GM23248 (cell line): ENCODE measurements around the gene MAN2B2. TPM values are rescaled to one million over a fixed set of nuclear protein-coding genes. Genes with fewer than 3 reads are reported as not detected.

Experiments used
- DNase-seq: peaks from one replicate; pipeline ENCODE4 v3.0.0-alpha.2; 2015
- H2AFZ ChIP-seq: fragments of 200-600 bp; sonication (generic); 2 replicates; pipeline ENCODE4 v1.6.1; 2016; ENCODE audit warnings: antibody characterized with exemption
- H3F3A ChIP-seq: fragments of 200-600 bp; sonication (generic); 2 replicates; pipeline ENCODE4 v1.6.1; 2016; ENCODE audit warnings: mild to moderate bottlenecking, antibody characterized with exemption, mixed run types; ENCODE audit not compliant: insufficient read depth
- H3K27ac ChIP-seq: fragments of 200-600 bp; sonication (generic); 2 replicates; pipeline ENCODE4 v1.5.1; 2016; ENCODE audit warnings: mild to moderate bottlenecking
- H3K27me3 ChIP-seq: fragments of 200-600 bp; sonication (generic); replicated peaks from 2 replicates; pipeline ENCODE4 v1.6.1; 2016; ENCODE audit warnings: mild to moderate bottlenecking; ENCODE audit not compliant: insufficient read depth
- H3K36me3 ChIP-seq: fragments of 200-600 bp; sonication (generic); 2 replicates; pipeline ENCODE4 v1.6.1; 2016; ENCODE audit warnings: low read depth, mild to moderate bottlenecking
- H3K4me1 ChIP-seq: fragments of 200-600 bp; sonication (generic); 2 replicates; pipeline ENCODE4 v1.6.1; 2016; ENCODE audit warnings: mild to moderate bottlenecking; ENCODE audit not compliant: insufficient read depth
- H3K4me2 ChIP-seq: fragments of 200-600 bp; sonication (generic); one replicate; pipeline ENCODE4 v1.6.1; 2016; ENCODE audit warnings: mild to moderate bottlenecking; ENCODE audit not compliant: unreplicated experiment
- H3K4me3 ChIP-seq: fragments of 200-600 bp; sonication (generic); 2 replicates; pipeline ENCODE4 v1.5.1; 2016; ENCODE audit warnings: mild to moderate bottlenecking
- H3K79me2 ChIP-seq: fragments of 200-600 bp; sonication (generic); 2 replicates; pipeline ENCODE4 v1.6.1; 2016; ENCODE audit warnings: mild to moderate bottlenecking; ENCODE audit not compliant: insufficient read depth
- H3K9ac ChIP-seq: fragments of 200-600 bp; sonication (generic); 2 replicates; pipeline ENCODE4 v1.6.1; 2016; ENCODE audit warnings: mild to moderate bottlenecking
- H3K9me2 ChIP-seq: fragments of 200-600 bp; sonication (generic); 2 replicates; pipeline ENCODE4 v1.6.1; 2016; ENCODE audit warnings: mixed run types, mild to moderate bottlenecking, moderate library complexity; ENCODE audit not compliant: insufficient read depth
- H3K9me3 ChIP-seq: fragments of 200-600 bp; sonication (generic); one replicate; pipeline ENCODE4 v1.6.1; 2017; ENCODE audit warnings: low read depth
- H4K20me1 ChIP-seq: fragments of 200-600 bp; sonication (generic); 2 replicates; pipeline ENCODE4 v1.6.0; 2016; ENCODE audit not compliant: insufficient read depth
- EZH2 ChIP-seq: fragments of 200-600 bp; sonication (generic); IDR thresholded peaks from 2 replicates; pipeline ENCODE4 v1.6.1; 2018; ENCODE audit warnings: antibody characterized with exemption, mild to moderate bottlenecking; ENCODE audit not compliant: insufficient read depth, poor library complexity, severe bottlenecking
- EZH2phosphoT487 ChIP-seq: fragments of 200-600 bp; sonication (generic); IDR thresholded peaks from 2 replicates; pipeline ENCODE4 v1.6.1; 2018; ENCODE audit warnings: antibody characterized with exemption, moderate library complexity, mild to moderate bottlenecking, low read depth; ENCODE audit not compliant: insufficient read depth
- WGBS, 2 experiments: methylation state at CpG; one replicate each; pipeline ENCODE4 v1.1.6; 2015 to 2017; ENCODE audit warnings: low lambda C conversion rate in 2 of 2, low coverage in 1 of 2; ENCODE audit errors: missing lambda C conversion rate in 2 of 2; 5-methylcytosine and 5-hydroxymethylcytosine counted together
- in situ Hi-C: fragments of 300-500 bp; cut with MboI; formaldehyde crosslinking; loops from 2 replicates; pipeline ENCODE4 v1.15.0; 2020
- polyA plus RNA-seq: library from polyadenylated mRNA; unstranded; fragments of >200 nt; fragmentation: Nextera tagmentation; extraction: Ambion mirVana; gene quantifications from 2 replicates; pipeline ENCODE4 v1.2.1, GENCODE V29; 2016
- total RNA-seq: library from RNA; depleted of rRNA; stranded (reverse); fragments of >200 nt; shearing (Covaris generic); gene quantifications from 2 replicates; pipeline ENCODE4 v1.2.3, GENCODE V29; 2014

The MAN2B2 gene
- total and polyA plus RNA-seq, 2 experiments from 2014 or later = 28.7 to 40.1 TPM

GRCh38 chr4:6527259-6527658 is 47.7 kb upstream of the MAN2B2 start:
- no peak overlapping the region for H2AFZ ChIP-seq
- H4K20me1 ChIP-seq = no peaks in the 10 kb centered on the region
- no peak overlapping the region for H3K4me3 ChIP-seq
- H3F3A ChIP-seq = no peaks in the 10 kb centered on the region
- TF ChIP-seq EZH2 = no peak
- TF ChIP-seq EZH2phosphoT487 = no peak
- no peaks in the 10 kb centered on the region for H3K9me3 ChIP-seq
- H3K27me3 ChIP-seq = 0 out of 2 replicates have a peak, but pooled peaks cover 4% of the 10 kb centered on the region
- no peaks in the 10 kb centered on the region for H3K79me2 ChIP-seq
- H3K9me2 ChIP-seq = no peaks in the 10 kb centered on the region
- no peak overlapping the region for H3K9ac ChIP-seq
- no peaks in the 10 kb centered on the region for H3K36me3 ChIP-seq
- no peak for DNase-seq
- in situ Hi-C loops = no loop called here
- H3K4me1 ChIP-seq = no peaks in the 10 kb centered on the region
- no peak overlapping the region for H3K27ac ChIP-seq
- WGBS, 2 experiments = 52 to 69% methylated on average over 8 of the region's 8 CpGs
- no peak overlapping the region for H3K4me2 ChIP-seq

GRCh38 chr4:6527683-6528595 is 47.0 kb upstream of the MAN2B2 start:
- Histone ChIP-seq H2AFZ (no peak overlapping the region), H3K9ac (no peak overlapping the region), H3K79me2 (no peaks in the 10 kb centered on the region), H3K4me1 (no peaks in the 10 kb centered on the region), H3K27ac (no peak overlapping the region), H3K27me3 (0 out of 2 replicates have a peak, but pooled peaks cover 4% of the 10 kb centered on the region), H3K36me3 (no peaks in the 10 kb centered on the region), H3K9me3 (no peaks in the 10 kb centered on the region), H3K9me2 (no peaks in the 10 kb centered on the region), H3K4me3 (no peak overlapping the region), H4K20me1 (no peaks in the 10 kb centered on the region), H3K4me2 (no peak overlapping the region), H3F3A (no peaks in the 10 kb centered on the region)
- 44 to 50% methylated on average over 23 to 26 of the region's 26 CpGs for WGBS, 2 experiments
- DNase-seq = no peak
- TF ChIP-seq EZH2 (no peak), EZH2phosphoT487 (no peak)
- in situ Hi-C loops = no loop called here

GRCh38 chr4:6529021-6529420 is 46.0 kb upstream of the MAN2B2 start:
- 0 out of 2 replicates have a peak, but pooled peaks cover 4% of the 10 kb centered on the region for H3K27me3 ChIP-seq
- whole genome bisulfite sequencing, 2 experiments = 26 to 31% methylated on average over 10 of the region's 10 CpGs

GRCh38 chr4:6530301-6530700 is 44.7 kb upstream of the MAN2B2 start:
- Histone ChIP-seq H3K9me3 (no peaks in the 10 kb centered on the region), H4K20me1 (no peaks in the 10 kb centered on the region), H3K4me1 (no peaks in the 10 kb centered on the region), H3K4me2 (no peak overlapping the region), H2AFZ (no peak overlapping the region), H3K9me2 (no peaks in the 10 kb centered on the region), H3F3A (no peaks in the 10 kb centered on the region), H3K27ac (no peak overlapping the region), H3K79me2 (no peaks in the 10 kb centered on the region), H3K36me3 (no peaks in the 10 kb centered on the region), H3K9ac (no peak overlapping the region), H3K4me3 (no peak overlapping the region), H3K27me3 (no peaks in the 10 kb centered on the region)
- WGBS, 2 experiments = 66 to 81% methylated on average over 15 of the region's 15 CpGs
- in situ Hi-C loops = no loop called here
- TF ChIP-seq EZH2 (no peak), EZH2phosphoT487 (no peak)
- DNase-seq = no peak

More at GRCh38 chr4:6529021-6529420, 46.0 kb upstream of the MAN2B2 start:
- Histone ChIP-seq H3K36me3 (no peaks in the 10 kb centered on the region), H3K4me3 (no peak overlapping the region), H3K27ac (no peak overlapping the region), H3K4me1 (no peaks in the 10 kb centered on the region), H3K9ac (no peak overlapping the region), H3K9me2 (no peaks in the 10 kb centered on the region), H3K9me3 (no peaks in the 10 kb centered on the region), H3K4me2 (no peak overlapping the region), H3F3A (no peaks in the 10 kb centered on the region), H4K20me1 (no peaks in the 10 kb centered on the region), H3K79me2 (no peaks in the 10 kb centered on the region), H2AFZ (no peak overlapping the region)
- in situ Hi-C loops = no loop called here
- no peak for DNase-seq
- no peak for TF ChIP-seq EZH2phosphoT487
- TF ChIP-seq EZH2 = no peak
